WI38 (cell line): Measurements from ENCODE around the gene EBF3.

Experiments
- H3K4me3 ChIP-seq: 2 replicates; pipeline ENCODE4 v1.5.1; 2011; ENCODE audit warnings: low read depth, mild to moderate bottlenecking, control low read depth, low read length
- TF ChIP-seq, protein P1 (sequence below): IDR thresholded peaks from 2 replicates; pipeline ENCODE4 v1.5.1; 2012; ENCODE audit warnings: low read depth, mild to moderate bottlenecking, control low read depth, low read length

EBF3 gene

DNA sequence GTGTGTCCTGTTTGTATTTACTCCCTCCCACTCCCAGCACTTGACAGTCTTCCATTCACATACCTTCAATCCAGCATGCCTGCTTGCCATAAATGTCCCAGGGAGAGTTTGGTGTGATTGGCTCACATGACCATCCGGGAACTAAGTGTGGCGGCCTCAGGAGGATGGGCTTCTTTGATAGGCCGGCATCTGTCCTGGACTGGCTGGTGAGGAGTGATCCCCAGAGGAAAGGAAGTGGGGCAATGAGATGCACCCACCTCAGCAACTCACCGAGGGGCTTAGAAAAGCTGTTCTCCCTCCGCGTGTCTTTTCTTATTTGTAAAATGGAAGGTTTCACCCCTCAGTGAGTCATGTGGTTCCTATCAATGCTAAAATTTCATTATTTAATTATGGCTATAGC, 14.9 kb upstream of the EBF3 start:
- H3K4me3 ChIP-seq = no peak overlapping the region
- TF ChIP-seq, protein P1, sequence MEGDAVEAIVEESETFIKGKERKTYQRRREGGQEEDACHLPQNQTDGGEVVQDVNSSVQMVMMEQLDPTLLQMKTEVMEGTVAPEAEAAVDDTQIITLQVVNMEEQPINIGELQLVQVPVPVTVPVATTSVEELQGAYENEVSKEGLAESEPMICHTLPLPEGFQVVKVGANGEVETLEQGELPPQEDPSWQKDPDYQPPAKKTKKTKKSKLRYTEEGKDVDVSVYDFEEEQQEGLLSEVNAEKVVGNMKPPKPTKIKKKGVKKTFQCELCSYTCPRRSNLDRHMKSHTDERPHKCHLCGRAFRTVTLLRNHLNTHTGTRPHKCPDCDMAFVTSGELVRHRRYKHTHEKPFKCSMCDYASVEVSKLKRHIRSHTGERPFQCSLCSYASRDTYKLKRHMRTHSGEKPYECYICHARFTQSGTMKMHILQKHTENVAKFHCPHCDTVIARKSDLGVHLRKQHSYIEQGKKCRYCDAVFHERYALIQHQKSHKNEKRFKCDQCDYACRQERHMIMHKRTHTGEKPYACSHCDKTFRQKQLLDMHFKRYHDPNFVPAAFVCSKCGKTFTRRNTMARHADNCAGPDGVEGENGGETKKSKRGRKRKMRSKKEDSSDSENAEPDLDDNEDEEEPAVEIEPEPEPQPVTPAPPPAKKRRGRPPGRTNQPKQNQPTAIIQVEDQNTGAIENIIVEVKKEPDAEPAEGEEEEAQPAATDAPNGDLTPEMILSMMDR = no peak

DNA sequence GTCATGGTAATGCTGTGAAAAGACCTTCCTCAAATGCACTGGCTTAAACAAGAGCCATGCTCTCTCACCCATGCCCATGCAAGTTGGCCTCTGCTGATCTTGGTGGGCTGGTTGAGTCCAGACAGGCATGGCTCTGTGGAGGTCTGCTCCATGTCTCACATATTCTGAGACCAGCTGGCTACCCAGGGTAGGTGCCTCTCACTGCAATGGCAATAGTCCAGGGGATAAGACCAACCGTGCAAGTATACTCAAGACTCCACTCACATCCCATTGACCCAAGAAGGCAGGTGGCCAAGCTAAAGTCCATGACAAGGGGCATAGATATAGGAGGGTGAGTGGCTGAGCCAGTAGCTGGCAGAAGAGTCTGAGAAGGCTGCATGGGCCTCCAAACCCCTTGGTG, 14.2 kb upstream of the EBF3 start:
- no peak overlapping the region for H3K4me3 ChIP-seq
- TF ChIP-seq, protein P1 = no peak

DNA sequence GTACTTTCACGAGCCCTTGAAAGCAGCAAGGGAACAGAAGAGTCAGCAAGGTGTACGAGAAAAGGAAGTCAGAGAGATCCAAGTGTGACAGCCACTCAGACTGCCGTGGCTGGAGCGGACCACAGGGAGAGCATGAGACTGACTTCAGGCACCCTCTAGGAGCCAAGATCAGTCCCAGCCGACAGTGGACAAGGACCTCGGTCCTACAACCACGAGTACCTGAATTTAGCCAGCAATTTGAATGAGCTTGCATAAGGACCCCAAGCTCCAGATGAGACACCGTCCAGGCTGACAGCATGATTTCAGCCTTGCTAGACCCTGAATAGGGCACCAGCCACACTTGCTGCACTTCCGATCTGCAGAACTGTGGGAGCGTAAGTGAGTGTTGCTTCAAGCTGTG, 13.7 kb upstream of the EBF3 start:
- no peak overlapping the region for H3K4me3 ChIP-seq
- TF ChIP-seq, protein P1 = no peak

DNA sequence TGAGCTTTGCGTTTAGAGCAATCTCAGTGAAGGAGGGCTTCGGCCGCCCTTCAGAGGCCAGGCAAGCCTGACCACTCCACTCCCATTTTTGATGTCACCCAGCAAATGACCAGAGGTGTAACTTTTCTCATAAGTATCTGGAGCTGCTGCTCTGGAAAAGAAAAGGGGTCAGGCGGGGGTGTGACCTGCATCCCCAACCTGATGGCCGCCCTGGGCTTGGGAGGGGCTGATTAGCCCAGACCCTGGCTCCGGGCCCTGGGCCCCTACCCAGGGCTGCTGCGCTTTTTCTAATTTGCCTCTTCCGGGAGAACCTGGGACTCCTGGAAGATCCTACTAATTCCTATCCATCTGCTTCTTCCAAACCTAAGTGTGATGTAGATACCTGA, 9.6 kb upstream of the EBF3 start:
- H3K4me3 ChIP-seq = no peak overlapping the region
- TF ChIP-seq, protein P1 = no peak

DNA sequence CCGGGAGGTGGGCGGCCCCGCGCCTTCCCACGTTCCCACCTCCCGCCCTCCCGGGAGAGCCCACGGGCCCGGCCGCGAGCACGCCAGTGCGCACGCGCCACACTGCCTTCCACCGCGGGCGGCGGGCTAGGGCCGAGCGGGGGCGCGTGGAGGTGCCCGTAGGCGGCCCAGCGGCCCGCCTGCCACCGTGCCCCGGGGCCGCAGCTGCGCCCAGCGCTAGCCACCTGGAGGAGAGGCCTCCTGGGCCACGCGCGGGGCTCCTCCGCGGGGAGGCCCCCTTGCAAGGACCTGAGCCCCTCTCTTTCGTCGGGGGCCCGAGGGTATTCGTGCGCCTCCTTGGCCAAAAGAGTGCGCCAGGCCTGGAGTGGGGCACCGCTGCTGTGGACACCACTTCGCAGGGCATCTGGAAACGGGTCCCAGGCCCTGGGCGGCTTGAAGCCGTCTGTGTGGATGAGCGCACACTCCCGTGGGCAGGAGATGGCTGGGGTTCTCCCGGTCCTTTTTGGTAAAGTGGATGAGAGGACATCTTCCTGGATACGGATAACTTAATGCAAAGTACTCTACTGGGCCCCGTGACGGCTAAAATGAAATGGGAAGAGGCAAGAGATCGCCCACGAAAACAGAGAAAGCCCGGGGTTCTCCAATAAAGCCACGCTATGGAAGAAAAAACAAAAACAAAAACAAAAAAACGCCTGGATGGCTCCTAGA, 9.0 kb upstream of the EBF3 start:
- TF ChIP-seq, protein P1 = no peak
- no peak overlapping the region for H3K4me3 ChIP-seq

DNA sequence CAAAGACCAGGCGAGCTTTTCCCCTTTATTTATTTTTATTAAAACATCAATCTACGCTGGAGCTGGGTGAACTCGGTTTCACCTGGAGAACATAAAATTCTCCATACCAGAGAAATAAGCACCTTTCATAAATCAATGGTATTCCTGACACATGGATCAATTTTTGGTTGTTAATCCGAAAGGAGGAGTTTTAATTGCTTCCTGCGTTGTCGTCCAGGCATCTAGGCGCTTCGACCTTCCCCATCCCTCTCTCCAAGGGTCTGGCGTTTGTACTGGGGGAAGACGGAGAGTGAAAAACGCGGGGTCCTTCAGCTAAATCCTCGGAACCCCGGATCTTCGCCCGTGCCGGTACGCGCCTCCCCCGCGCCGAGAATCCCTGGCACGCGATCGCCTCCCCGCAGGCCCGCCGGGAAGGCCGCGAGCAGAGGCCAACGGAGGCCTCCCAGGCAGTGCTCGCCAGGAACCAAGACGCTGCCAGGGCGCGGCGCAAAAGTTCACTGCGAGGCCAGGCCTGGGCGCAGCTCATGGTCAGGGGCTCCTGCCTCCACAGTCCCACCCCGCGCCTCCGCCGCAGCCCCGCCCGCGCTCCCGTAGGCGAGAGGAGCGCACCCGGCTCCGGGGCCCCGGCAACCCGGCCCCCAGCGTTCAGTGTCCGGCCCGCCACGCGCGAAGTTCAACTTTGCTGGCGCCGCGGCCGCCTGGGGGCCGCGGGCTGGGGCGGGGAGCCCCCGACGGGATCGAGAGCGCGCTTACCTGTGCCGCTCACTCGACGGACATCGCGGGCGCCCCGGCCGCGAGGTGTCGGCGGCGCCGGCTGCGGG, 8.3 kb upstream of the EBF3 start:
- TF ChIP-seq, protein P1 = no peak
- H3K4me3 ChIP-seq = no peak overlapping the region

DNA sequence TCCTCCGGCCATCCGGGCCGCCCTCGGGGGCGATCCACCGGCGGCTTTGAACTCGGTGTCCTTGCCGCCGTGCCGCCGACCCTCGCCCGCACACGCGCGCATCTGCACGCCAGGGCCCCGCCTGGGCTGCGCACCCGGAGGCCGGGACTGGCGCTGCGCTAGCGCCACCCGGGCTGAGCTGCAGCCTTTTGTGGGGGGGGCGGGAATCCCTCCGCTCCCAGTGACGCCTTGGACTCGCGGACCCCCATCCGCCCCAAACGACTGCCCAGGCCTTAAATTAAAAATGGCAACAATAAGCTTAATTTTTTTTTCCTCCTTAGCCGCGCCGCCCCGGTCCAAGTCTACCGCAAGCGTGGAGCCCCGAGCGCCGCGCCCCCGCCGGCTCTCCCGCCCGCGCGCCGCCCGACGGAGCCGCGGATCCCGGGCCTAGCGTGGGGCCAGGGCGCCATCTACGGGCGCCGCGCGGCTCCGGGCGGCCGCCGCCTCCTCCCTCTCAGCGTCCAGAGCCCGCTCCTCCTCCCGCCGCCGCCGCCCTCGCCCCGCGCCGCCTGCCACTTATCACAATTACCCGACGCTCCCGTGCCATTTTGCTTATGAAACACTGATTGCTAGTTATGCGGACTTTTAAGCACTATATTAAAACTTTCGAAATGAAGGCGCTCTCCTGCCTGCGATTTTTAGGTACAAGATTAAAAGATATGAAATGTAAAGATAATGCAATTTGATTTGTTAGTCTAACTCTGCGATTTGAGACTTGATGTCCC, 7.5 kb upstream of the EBF3 start:
- TF ChIP-seq, protein P1 = no peak
- H3K4me3 ChIP-seq = no peak overlapping the region
